Measurements from ENCODE around the gene OR2M7. TPM values are rescaled to one million over a fixed set of nuclear protein-coding genes. Genes with fewer than 3 reads are reported as not detected.

OR2M7 gene
- total and polyA plus RNA-seq, 7 experiments from 2014 or later: not detected

- Histone ChIP-seq H3K27ac (ENCODE audit: low read depth, low read length) (no peak within 1 kb of the TSS), H3K36me3 (ENCODE audit: control insufficient read depth in 2 of 3, insufficient read depth in 3 of 3, low read length in 3 of 3) (no peaks in the 10 kb centered on the region), H3K4me1 (ENCODE audit: control insufficient read depth in 2 of 2, insufficient read depth in 2 of 2, low read length in 2 of 2) (no peaks in the 10 kb centered on the region), H3K27me3 (ENCODE audit: control insufficient read depth in 2 of 2, insufficient read depth in 2 of 2, low read length in 2 of 2) (no peaks in the 10 kb centered on the region), H3K4me3 (ENCODE audit: low read length) (no peak within 1 kb of the TSS), H3K9me3 (ENCODE audit: control insufficient read depth in 2 of 3, low read length in 3 of 3) (no peaks in the 10 kb centered on the region)
- no peak within 1 kb of the TSS for H3K27ac Mint-ChIP-seq
- H3K27me3 Mint-ChIP-seq: peaks cover 0 to 4% (median 0%) of the 10 kb centered on the region in 5 donors
- CTCF ChIA-PET: no interaction called here
- POLR2A ChIA-PET: no interaction called here
- peaks cover 0 to 4% (median 0%) of the 10 kb centered on the region in 11 donors for H3K9me3 Mint-ChIP-seq
- no peak for DNase-seq
- no peaks in the 10 kb centered on the region for H3K36me3 Mint-ChIP-seq
- H3K4me1 Mint-ChIP-seq: no peaks in the 10 kb centered on the region
- intact Hi-C loops (cut with micrococcal nuclease): no loop called here
- no peak within 1 kb of the TSS for H3K4me3 Mint-ChIP-seq
- ATAC-seq: no peak
These were observed 46.5 kb downstream of the OR2M7 start, which contains the start of gene OR2T33 for GRCh38 chr1:248277876-248278275. Gene OR2T33, minus strand, starts transcription at chr1:248277976. Its CDS starts 4,162 bp downstream, at chr1:248273814.

Other genes starting within 250 kb of the OR2M7 start
- under 1 TPM in 2 of 5 experiments, not detected in 3; 0.21 to 0.24 TPM for gene OR2L13, start 229.4 kb downstream of the OR2M7 start, total RNA-seq
- under 1 TPM in 1 of 2 donors, not detected in 1; 0.17 TPM for gene OR2L13, start 229.4 kb downstream of the OR2M7 start, polyA plus RNA-seq
- not detected for gene OR2M5, start 179.4 kb downstream of the OR2M7 start, total RNA-seq
- gene OR2M5, start 179.4 kb downstream of the OR2M7 start, polyA plus RNA-seq: not detected
- gene OR2M2, start 149.7 kb downstream of the OR2M7 start, total RNA-seq: not detected
- gene OR2M2, start 149.7 kb downstream of the OR2M7 start, polyA plus RNA-seq: not detected
- under 1 TPM in 1 of 5 experiments, not detected in 4; 0.03 TPM for gene OR2M3, start 127.3 kb downstream of the OR2M7 start, total RNA-seq
- not detected for gene OR2M3, start 127.3 kb downstream of the OR2M7 start, polyA plus RNA-seq
- not detected for gene OR2M4, start 93.2 kb downstream of the OR2M7 start, total RNA-seq
- gene OR2M4, start 93.2 kb downstream of the OR2M7 start, polyA plus RNA-seq: not detected
- not detected for gene OR2T33, start 46.6 kb downstream of the OR2M7 start, total RNA-seq
- gene OR2T33, start 46.6 kb downstream of the OR2M7 start, polyA plus RNA-seq: not detected
- gene OR2T12, start 21.1 kb downstream of the OR2M7 start, total RNA-seq: not detected
- gene OR2T12, start 21.1 kb downstream of the OR2M7 start, polyA plus RNA-seq: not detected
- gene OR14C36, start 24.2 kb upstream of the OR2M7 start, total RNA-seq: not detected
- not detected for gene OR14C36, start 24.2 kb upstream of the OR2M7 start, polyA plus RNA-seq
- not detected for gene OR2T4, start 37.1 kb upstream of the OR2M7 start, total RNA-seq
- not detected for gene OR2T4, start 37.1 kb upstream of the OR2M7 start, polyA plus RNA-seq
- not detected for gene OR2T6, start 51.2 kb upstream of the OR2M7 start, total RNA-seq
- gene OR2T6, start 51.2 kb upstream of the OR2M7 start, polyA plus RNA-seq: not detected
- gene OR2T1, start 78.5 kb upstream of the OR2M7 start, total RNA-seq: not detected
- gene OR2T1, start 78.5 kb upstream of the OR2M7 start, polyA plus RNA-seq: not detected
- not detected for gene OR2T2, start 121.1 kb upstream of the OR2M7 start, total RNA-seq
- gene OR2T2, start 121.1 kb upstream of the OR2M7 start, polyA plus RNA-seq: under 1 TPM in 1 of 2 donors, not detected in 1; 0.44 TPM
- not detected for gene OR2T3, start 148.8 kb upstream of the OR2M7 start, total RNA-seq
- gene OR2T3, start 148.8 kb upstream of the OR2M7 start, polyA plus RNA-seq: not detected
- gene OR2T5, start 164.0 kb upstream of the OR2M7 start, total RNA-seq: not detected
- gene OR2T5, start 164.0 kb upstream of the OR2M7 start, polyA plus RNA-seq: not detected
- not detected for gene OR2G6, start 183.5 kb upstream of the OR2M7 start, total RNA-seq
- not detected for gene OR2G6, start 183.5 kb upstream of the OR2M7 start, polyA plus RNA-seq
- not detected for gene OR2T29, start 238.2 kb upstream of the OR2M7 start, total RNA-seq
- not detected for gene OR2T29, start 238.2 kb upstream of the OR2M7 start, polyA plus RNA-seq

Measured in naive thymus-derived CD4-positive, alpha-beta T cell (primary cell).